IPS DF 4.7 (cell line): ENCODE results near the gene TMEM79.
"Not testable (repeated sequence)": the region's sequence is repeated elsewhere in the genome, so short reads cannot be mapped to it uniquely, and the experiment has no call there.

Experiments used
- DNase-seq: peaks from one replicate; pipeline ENCODE4 v3.0.0-alpha.2; 2013; ENCODE audit warnings: low spot score; ENCODE audit errors: extremely low read depth

Gene TMEM79

DNA sequence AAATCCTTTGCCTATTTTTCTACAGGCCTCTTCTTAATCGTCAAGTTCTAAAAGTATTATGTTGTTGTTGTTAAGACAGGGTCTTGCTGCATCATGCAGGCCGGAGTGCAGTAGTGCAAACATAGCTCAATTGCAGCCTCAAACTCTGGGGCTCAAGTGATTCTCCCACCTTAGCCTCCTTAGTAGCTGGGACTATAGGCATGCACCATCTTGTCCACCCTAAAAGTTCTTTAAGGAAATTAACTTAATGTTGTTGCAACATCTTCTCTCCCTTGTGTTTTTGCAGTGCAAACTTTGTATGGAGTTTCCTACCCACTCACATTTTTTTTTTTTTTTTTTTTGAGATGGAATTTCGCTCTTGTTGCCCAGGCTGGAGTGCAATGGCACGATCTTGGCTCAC is 19.1 kb downstream of the TMEM79 start:
- no peak for DNase-seq

DNA sequence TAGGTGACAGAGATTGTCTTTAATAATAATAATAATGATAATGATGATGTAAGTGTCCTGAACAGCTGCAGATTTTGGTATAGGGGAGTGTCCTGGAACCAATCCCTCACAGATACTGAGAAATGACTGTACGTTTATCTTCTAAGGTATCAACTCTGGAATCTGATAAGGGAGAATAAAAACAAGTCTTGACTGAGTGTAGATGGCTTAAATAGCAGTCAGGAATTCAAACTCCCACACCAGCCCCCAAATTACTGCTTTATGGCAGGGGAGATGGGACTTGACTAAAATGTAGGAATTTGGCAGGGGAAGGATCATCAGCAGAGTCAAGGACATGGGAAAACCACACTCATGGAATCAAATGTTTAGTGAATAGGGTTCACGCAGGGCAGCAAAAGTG is 21.1 kb downstream of the TMEM79 start:
- no peak for DNase-seq

DNA sequence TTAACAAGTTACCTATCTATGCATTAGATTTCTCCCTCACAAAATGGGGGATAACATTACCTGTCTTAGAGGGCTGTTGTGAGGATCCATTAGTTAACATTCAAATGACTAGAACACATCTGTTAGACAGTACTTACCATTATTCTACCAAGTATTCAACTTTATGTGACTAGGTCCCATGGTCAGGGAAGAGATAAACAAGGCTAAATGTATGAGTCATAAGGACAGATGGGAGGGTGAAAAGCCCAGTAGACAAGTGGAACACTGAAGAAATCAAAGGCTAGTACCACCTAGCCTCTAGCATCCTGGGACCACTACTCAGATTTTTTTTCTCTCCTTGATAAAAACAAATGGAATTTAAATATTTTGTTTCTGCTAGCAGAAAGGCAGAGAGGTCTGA is 24.0 kb downstream of the TMEM79 start:
- no peak for DNase-seq

DNA sequence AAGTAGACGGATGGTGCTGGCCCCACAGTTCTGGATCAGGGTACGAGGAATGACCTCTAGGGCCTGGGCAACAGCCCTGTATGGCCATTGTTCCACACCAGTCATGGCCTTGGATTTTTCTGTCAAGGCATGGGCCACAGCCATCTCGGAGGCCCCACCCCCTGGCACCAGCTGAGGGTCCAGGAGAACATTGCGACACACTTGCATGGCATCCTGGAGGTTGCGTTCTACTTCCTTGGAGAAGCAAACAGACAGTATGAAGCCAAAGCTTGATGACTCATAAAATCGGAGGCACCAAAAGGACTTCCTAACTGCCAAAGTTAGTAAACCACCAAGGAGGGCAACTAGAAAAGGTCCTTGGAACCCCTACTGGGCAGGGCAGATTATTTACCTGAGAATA is 26.8 kb downstream of the TMEM79 start:
- no peak for DNase-seq

DNA sequence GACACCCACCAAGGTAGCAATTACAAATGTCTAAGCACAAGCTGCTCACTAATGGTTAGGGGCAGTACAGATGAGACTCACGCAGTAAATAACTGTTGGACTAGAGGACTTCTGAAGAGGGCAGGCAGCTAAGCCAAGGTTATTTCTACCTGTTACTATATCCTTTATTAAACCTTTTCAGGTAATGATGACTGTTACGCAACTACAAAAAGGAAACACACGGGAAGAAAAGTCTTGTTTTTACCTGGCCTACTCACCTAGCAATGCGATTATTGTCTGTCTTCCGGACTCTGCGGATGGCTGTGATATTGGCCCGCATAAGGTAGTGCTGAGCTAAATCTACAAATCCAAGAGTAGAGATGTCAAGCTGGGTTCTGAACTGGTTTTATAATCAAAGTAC is 32.8 kb downstream of the TMEM79 start:
- no peak for DNase-seq

DNA sequence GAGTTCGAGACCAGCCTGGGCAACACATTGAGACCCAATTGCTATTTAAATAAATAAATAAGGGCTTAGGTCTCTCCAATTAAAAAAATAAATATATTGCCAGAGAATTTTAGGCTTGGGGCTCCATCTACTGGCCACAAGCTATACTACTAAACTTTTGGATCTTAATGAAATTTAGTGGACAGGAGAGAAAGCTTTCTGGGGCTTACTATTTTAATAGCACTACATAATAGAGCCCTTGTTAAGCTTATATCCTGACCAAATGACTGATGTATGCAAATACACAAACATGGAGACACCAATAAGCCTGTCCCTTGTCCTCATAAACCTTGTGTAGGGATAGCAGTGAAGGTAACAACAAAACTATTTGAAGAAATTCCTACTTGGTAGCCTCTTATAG is 35.5 kb downstream of the TMEM79 start:
- no peak for DNase-seq

DNA sequence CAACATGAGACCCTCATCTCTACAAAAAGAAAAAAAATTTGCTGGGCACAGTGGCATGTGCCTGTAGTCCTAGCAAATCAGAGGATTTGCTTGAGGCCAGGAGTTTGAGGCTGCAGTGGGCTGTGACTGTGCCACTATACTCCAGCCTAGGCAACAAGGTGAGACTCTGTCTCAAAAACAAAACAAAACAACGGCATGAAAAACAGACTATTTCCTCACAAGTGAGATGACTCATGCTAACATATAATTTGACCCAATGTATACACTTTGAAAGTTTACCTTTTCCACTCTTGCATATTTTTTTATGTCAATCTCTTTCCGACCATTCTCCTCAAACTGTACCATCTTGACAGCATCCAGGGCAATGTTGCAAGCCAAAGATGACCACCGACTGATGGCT is 36.4 kb downstream of the TMEM79 start:
- DNase-seq = no peak

DNA sequence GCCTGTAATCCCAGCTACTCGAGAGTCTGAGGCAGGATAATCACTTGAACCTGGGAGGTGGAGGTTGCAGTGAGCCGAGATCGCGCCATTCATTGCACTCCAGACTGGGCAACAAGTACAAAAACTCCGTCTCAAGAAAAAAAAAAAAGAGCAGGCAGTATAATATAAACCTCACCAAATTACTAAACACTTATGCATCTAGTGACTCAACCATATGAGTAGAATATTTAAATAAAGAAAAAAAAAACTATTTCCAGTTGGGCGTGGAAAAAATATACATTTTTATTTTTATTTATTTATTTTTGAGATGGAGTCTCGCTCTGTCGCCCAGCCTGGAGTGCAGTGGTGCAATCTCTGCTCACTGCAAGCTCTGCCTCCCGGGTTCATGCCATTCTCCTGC is 39.1 kb downstream of the TMEM79 start:
- DNase-seq = not testable (repeated sequence)

DNA sequence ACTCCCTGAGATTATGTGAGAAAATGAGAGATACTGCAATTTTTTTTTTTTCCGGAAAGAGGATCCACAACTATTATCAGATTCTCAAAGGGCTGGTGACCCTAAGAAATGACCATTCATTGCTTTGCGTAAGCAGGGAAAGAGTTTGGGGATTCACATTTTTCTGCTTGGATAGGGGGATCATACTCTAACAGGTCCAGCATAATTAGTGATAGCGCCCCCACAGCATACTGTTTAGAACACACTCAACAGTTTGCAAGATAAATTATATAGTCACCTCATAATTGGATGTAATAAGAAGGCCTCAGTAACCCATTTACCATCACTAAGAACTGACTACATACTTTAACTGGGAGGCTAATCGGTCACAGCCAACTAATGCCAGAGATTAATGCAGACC is 52.1 kb downstream of the TMEM79 start:
- DNase-seq = no peak

DNA sequence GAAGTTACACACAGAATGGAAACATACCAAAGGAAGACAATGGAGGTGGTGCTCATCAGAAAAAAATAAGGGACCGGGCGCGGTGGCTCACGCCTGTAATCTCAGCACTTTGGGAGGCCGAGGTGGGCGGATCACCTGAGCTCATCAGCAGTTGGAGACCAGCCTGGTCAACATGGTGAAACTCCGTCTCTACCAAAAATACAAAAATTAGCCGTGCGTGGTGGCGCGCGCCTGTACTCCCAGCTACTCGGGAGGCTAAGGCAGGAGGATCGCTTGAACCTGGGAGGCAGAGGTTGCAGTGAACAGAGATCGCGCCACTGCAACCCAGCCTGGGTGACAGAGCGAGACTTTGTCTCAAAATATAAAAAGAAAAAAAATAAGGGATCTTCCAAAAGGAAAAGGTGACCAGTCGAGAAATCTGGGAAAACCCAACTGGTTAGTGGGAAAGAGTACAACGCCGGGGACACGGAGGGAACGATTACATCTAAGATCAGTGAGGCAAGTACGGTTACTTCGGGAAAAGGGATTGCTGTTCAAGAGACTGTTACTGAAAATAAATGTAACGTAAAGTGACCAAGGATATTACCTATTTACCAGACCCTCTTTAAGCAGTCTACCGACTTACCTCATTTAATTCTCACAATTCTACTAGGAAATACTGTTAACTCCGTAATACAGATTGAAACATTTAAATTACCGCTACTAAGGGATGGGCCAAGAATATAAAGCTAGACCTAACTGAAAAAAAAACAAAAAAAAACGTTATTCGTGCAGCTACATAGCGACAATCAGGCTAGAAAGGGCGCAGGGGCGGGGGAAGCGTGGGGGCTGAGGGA is 53.1 kb downstream of the TMEM79 start:
- DNase-seq = no peak

DNA sequence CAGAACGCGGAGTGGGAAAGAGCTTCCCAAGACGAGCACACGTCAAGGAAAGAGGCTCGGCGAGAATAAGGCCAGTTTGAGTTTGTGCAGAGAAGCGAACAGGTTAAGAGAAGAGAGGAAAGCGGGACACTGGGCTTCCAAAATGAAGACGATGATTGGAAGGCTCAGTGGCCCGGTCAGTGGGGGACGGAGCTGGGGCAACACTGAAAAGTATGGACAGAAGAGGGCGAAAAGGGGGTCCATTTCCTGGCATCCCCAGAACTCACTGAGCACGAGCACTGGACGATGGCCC is 53.7 kb downstream of the TMEM79 start:
- no peak for DNase-seq

DNA sequence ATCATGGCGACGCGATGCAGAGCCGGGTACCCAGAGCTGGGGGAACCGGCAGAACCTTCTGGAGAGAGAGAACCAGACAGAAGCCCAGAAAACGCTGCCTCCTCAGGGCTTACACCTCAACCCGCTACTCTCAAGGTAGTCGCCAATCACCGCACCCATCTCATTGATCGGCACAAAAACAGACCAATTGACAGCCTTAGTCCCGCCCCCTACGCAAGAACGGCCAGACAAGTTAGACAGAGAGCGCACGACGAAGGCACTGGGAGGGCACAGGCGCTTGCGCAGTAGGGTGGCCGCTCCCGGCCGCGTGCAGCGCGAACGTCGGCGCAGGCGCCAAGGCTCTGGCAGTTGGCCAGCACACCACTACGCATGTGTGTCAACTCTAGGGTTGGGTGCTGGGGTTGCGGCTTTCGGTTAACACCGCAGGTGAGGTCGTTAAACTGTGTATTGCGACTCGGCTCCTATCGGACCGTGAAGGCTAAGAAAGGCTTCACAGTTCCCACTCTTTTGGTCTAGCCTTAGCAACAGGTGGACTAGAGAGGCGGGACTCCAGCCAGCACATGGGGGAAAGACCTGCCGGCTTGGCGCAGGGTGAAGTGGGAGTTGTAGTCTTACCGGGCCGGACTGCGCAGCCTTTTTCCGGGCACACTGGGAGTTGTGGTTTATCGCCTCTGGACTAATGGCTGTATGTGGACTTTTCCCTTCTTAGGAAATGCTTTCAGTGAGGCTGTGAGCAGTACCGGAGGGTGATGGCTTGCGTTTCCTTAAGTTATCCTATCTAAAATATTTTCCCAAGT is 54.3 kb downstream of the TMEM79 start, which contains the start of the genes CCT3 and TSACC:
TSS of gene CCT3 (minus strand) at position 113 of the 797 bp plus-strand sequence. CDS start at position 5, 108 bp downstream.
TSS of gene TSACC (plus strand) at position 347 of the 797 bp plus-strand sequence. CDS start 1,232 bp downstream, outside the sequence.
- peak; percentile 100 for DNase-seq
